ENCODE results near the gene CEP68.

Gene CEP68

GRCh38 chr2:65040400-65041261 lies 15.6 kb upstream of the CEP68 start:
- peaks cover 42% of the 10 kb centered on the region for H3K36me3 ChIP-seq
- no peaks in the 10 kb centered on the region for H3K27me3 ChIP-seq
- peak overlapping the region; percentile 18; the same call in 1 of the 2 replicates for H3K4me2 ChIP-seq
- H3K27ac ChIP-seq = no peak overlapping the region
- no peaks in the 10 kb centered on the region for H4K20me1 ChIP-seq
- H3K4me1 ChIP-seq = peaks cover 33% of the 10 kb centered on the region
- H3K9ac ChIP-seq = no peak overlapping the region
- TF ChIP-seq Cebpa-rat (IDR thresholded peaks at IDR 0.05) = no peak
- peaks cover 24% of the 10 kb centered on the region for H3K9me3 ChIP-seq
- no peak overlapping the region for H3K4me3 ChIP-seq

GRCh38 chr2:65043001-65043400 lies 13.2 kb upstream of the CEP68 start:
- Histone ChIP-seq H3K36me3 (peaks cover 56% of the 10 kb centered on the region), H3K9me3 (peaks cover 34% of the 10 kb centered on the region), H4K20me1 (no peaks in the 10 kb centered on the region), H3K4me3 (0 out of 2 replicates have a peak overlapping the region, but pooled peaks have one; percentile 4), H3K4me2 (peak overlapping the region; percentile 69), H3K27me3 (no peaks in the 10 kb centered on the region), H3K27ac (peak overlapping the region; percentile 49), H3K4me1 (peaks cover 55% of the 10 kb centered on the region), H3K9ac (peak overlapping the region; percentile 23; the same call in 1 of the 2 replicates)
- no peak for TF ChIP-seq Cebpa-rat (IDR thresholded peaks at IDR 0.05)

GRCh38 chr2:65044097-65044735 lies 12.0 kb upstream of the CEP68 start:
- peak overlapping the region; percentile 69 for H3K4me2 ChIP-seq
- H4K20me1 ChIP-seq = no peaks in the 10 kb centered on the region
- H3K27me3 ChIP-seq = no peaks in the 10 kb centered on the region
- H3K36me3 ChIP-seq = peaks cover 46% of the 10 kb centered on the region
- H3K9ac ChIP-seq = no peak overlapping the region; the same call in 1 of the 2 replicates
- H3K27ac ChIP-seq = peak overlapping the region; percentile 49
- H3K4me1 ChIP-seq = peaks cover 55% of the 10 kb centered on the region
- peak overlapping the region; percentile 42 for H3K4me3 ChIP-seq
- H3K9me3 ChIP-seq = peaks cover 46% of the 10 kb centered on the region
- no peak for TF ChIP-seq Cebpa-rat (IDR thresholded peaks at IDR 0.05)

GRCh38 chr2:65045651-65046050 lies 10.6 kb upstream of the CEP68 start:
- Histone ChIP-seq H3K27me3 (no peaks in the 10 kb centered on the region), H3K4me2 (no peak overlapping the region; the same call in 1 of the 2 replicates), H3K36me3 (peaks cover 40% of the 10 kb centered on the region), H3K4me1 (peaks cover 51% of the 10 kb centered on the region), H3K27ac (no peak overlapping the region), H3K9me3 (peaks cover 46% of the 10 kb centered on the region), H3K4me3 (no peak overlapping the region), H3K9ac (no peak overlapping the region), H4K20me1 (no peaks in the 10 kb centered on the region)
- no peak for TF ChIP-seq Cebpa-rat (IDR thresholded peaks at IDR 0.05)

GRCh38 chr2:65046633-65047407 lies 9.4 kb upstream of the CEP68 start:
- H3K27ac ChIP-seq = no peak overlapping the region
- H3K9ac ChIP-seq = no peak overlapping the region
- no peak overlapping the region for H3K4me3 ChIP-seq
- H3K4me2 ChIP-seq = peak overlapping the region; percentile 44
- peaks cover 49% of the 10 kb centered on the region for H3K36me3 ChIP-seq
- H3K9me3 ChIP-seq = peaks cover 53% of the 10 kb centered on the region
- no peak for TF ChIP-seq Cebpa-rat (IDR thresholded peaks at IDR 0.05)
- H4K20me1 ChIP-seq = no peaks in the 10 kb centered on the region
- H3K4me1 ChIP-seq = peaks cover 49% of the 10 kb centered on the region
- no peaks in the 10 kb centered on the region for H3K27me3 ChIP-seq

- no peaks in the 10 kb centered on the region for H3K27me3 ChIP-seq
- peaks cover 50% of the 10 kb centered on the region for H3K9me3 ChIP-seq
- H4K20me1 ChIP-seq = no peaks in the 10 kb centered on the region
- H3K4me1 ChIP-seq = peaks cover 46% of the 10 kb centered on the region
- TF ChIP-seq Cebpa-rat (IDR thresholded peaks at IDR 0.05) = no peak
- no peak overlapping the region for H3K9ac ChIP-seq
- H3K27ac ChIP-seq = no peak overlapping the region
- no peak overlapping the region for H3K4me3 ChIP-seq
- no peak overlapping the region for H3K4me2 ChIP-seq
- H3K36me3 ChIP-seq = peaks cover 46% of the 10 kb centered on the region
Measured at GRCh38 chr2:65049010-65049639, 7.1 kb upstream of the CEP68 start.

- Histone ChIP-seq H3K9me3 (peaks cover 32% of the 10 kb centered on the region), H3K27ac (no peak overlapping the region), H3K27me3 (no peaks in the 10 kb centered on the region), H3K4me2 (no peak overlapping the region), H3K36me3 (peaks cover 29% of the 10 kb centered on the region), H3K4me3 (no peak overlapping the region), H3K9ac (no peak overlapping the region), H4K20me1 (no peaks in the 10 kb centered on the region), H3K4me1 (peaks cover 54% of the 10 kb centered on the region)
- TF ChIP-seq Cebpa-rat (IDR thresholded peaks at IDR 0.05) = no peak
Measured at GRCh38 chr2:65050931-65051330, 5.3 kb upstream of the CEP68 start.

GRCh38 chr2:65053199-65053598 lies 3.0 kb upstream of the CEP68 start:
- Histone ChIP-seq H3K27me3 (no peaks in the 10 kb centered on the region), H3K9me3 (peaks cover 22% of the 10 kb centered on the region), H3K4me1 (peaks cover 47% of the 10 kb centered on the region), H3K36me3 (peaks cover 9% of the 10 kb centered on the region), H4K20me1 (peaks cover 8% of the 10 kb centered on the region), H3K27ac (no peak overlapping the region), H3K9ac (no peak overlapping the region), H3K4me3 (no peak overlapping the region), H3K4me2 (peak overlapping the region; percentile 95)
- no peak for TF ChIP-seq Cebpa-rat (IDR thresholded peaks at IDR 0.05)

GRCh38 chr2:65054749-65055421 lies 1.3 kb upstream of the CEP68 start:
- 0 out of 2 replicates have a peak overlapping the region, but pooled peaks have one; percentile 75 for H3K9ac ChIP-seq
- H3K4me2 ChIP-seq = peak overlapping the region; percentile 95
- no peak overlapping the region for H3K27ac ChIP-seq
- H4K20me1 ChIP-seq = peaks cover 25% of the 10 kb centered on the region
- H3K27me3 ChIP-seq = no peaks in the 10 kb centered on the region
- peaks cover 9% of the 10 kb centered on the region for H3K36me3 ChIP-seq
- peaks cover 13% of the 10 kb centered on the region for H3K9me3 ChIP-seq
- H3K4me3 ChIP-seq = peak overlapping the region; percentile 91
- no peak for TF ChIP-seq Cebpa-rat (IDR thresholded peaks at IDR 0.05)
- H3K4me1 ChIP-seq = peaks cover 64% of the 10 kb centered on the region

Data from BLaER1 (cell line).